HG03457 (cell line): ENCODE measurements around the gene DPF1.
"Not testable (repeated sequence)": the region's sequence is repeated elsewhere in the genome, so short reads cannot be mapped to it uniquely, and the experiment has no call there.

Experiments
- ATAC-seq: cut with Tn5 transposase; IDR thresholded peaks from one replicate; pipeline ENCODE4 v1.9.1; 2021; ENCODE audit warnings: moderate number of reproducible peaks; ENCODE audit not compliant: unreplicated experiment

DPF1 gene

GRCh38 chr19:38224014-38224862 is at the start of gene DPF1:
TSS of gene DPF1 (minus strand) at chr19:38224222. CDS start at chr19:38224142, 80 bp downstream.
- no peak for ATAC-seq

- ATAC-seq, result no peak
Observed at GRCh38 chr19:38273499-38273898, 49.5 kb upstream of the DPF1 start.

- no peak for ATAC-seq
Observed at GRCh38 chr19:38270587-38271167, 46.7 kb upstream of the DPF1 start.

GRCh38 chr19:38268539-38268938 is 44.5 kb upstream of the DPF1 start:
- no peak for ATAC-seq

DNA sequence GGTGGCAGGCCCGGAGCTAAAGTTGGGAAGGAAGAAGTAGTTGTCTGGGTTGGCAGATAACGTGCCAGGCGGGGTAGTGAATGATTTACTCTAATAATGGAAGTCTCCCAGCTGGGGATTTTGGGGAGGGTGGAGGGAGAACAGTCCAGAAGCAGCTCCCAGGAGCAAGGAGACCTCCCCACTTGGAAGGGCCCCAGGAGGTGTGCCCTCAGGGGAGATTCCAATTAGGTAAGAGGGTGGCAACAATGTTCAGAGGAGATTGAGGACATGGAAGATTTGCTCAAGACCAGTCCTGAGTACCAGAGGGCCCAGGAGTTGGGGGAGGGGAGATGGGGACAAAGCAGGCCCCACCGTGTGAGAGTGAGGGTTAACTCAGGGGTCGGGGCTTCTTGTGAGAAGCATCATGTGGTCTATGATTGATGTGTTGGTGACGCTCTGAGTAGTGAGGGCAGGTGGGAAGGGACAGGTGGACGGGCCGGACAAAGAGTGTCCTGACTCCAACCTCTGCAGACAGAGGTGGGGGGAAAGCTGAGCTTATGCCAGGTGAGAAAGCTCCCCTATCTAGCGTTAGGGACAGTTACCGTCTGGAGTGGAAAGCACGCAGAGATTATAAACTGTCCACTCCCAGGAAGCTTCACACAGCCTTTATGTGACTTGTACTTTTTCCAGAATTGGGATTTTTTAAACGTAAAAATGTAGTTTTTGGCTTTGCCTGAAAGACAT is 43.9 kb upstream of the DPF1 start:
- no peak for ATAC-seq

DNA sequence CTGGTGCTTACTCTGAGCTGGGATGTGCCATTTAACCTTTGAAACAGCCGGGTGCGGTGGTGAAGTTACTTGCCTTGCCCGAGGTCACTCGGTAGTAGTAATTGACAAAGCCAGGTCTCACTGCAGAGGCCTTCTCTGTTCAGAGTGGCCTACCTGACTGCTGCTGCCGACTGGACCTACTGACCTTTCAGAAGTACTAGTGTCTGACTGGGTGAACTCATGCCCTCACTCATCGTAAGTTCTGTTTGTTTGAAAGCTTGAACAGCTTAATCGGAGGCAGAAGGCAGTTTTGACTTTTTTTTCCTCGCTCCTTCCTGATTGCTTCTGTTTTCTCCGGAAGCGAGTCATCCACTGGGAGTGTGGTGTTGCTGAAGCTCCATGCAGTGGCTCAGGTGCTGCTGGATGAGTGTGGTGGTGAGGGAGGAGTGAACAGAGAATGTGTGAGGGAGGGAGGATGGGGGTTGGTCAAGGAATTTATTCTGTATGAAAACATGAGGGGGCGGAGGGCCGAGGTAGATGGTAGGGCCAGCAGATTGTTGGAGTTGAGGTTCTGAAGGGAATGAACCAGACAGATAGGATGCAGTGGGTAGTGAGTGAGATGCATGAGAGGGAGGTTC is 43.1 kb upstream of the DPF1 start:
- ATAC-seq, result no peak

- no peak for ATAC-seq
Observed at GRCh38 chr19:38265921-38266429, 42.0 kb upstream of the DPF1 start.

- no peak for ATAC-seq
Observed at GRCh38 chr19:38265213-38265861, 41.3 kb upstream of the DPF1 start.

- no peak for ATAC-seq
Observed at GRCh38 chr19:38264486-38265212, 40.6 kb upstream of the DPF1 start, which contains the start of gene SPINT2. TSS of gene SPINT2 (plus strand) at chr19:38264573. CDS start at chr19:38264893, 320 bp downstream.

DNA sequence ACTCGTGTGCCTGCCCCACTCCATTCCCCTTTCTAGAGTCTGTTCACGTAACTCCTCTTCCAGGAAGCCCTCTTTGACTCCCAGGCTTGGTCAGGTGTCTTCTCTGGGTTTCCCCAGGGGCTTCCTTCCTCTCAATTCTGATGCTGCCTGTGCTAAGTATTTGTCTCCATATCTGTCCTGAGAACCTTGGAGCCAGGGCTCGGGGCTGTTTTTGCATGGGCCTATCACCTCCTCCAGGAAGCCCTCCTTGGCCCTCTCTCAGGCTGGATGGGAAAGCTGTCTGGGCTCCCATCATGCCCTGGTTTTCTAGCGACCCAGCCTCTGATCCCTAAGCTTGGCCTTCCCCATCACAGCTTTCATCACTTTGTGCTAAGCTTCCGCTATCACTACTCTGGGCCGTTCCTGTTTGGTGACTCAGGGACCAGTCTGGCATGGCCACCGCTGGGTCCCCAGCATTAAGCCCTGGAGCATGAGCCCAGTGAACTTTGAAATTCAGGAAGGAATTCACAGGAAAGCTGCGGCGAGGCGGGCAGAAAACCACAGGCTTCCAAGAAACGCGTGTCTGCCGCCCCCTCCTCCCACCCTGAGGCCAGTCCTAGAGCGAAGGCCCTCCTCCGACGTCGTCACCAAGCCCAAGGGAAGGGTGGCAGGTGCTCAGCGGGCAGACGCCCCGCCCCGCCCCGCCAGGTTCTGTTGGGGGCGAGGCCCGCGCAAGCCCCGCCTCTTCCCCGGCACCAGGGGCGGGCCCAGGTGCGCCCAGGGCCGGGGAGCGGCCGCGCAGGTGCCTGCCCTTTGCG is 39.9 kb upstream of the DPF1 start:
- no peak for ATAC-seq

- ATAC-seq, result no peak
Observed at GRCh38 chr19:38262585-38263268, 38.7 kb upstream of the DPF1 start.

- ATAC-seq, result not testable (repeated sequence)
Observed at GRCh38 chr19:38261942-38262341, 37.9 kb upstream of the DPF1 start.

DNA sequence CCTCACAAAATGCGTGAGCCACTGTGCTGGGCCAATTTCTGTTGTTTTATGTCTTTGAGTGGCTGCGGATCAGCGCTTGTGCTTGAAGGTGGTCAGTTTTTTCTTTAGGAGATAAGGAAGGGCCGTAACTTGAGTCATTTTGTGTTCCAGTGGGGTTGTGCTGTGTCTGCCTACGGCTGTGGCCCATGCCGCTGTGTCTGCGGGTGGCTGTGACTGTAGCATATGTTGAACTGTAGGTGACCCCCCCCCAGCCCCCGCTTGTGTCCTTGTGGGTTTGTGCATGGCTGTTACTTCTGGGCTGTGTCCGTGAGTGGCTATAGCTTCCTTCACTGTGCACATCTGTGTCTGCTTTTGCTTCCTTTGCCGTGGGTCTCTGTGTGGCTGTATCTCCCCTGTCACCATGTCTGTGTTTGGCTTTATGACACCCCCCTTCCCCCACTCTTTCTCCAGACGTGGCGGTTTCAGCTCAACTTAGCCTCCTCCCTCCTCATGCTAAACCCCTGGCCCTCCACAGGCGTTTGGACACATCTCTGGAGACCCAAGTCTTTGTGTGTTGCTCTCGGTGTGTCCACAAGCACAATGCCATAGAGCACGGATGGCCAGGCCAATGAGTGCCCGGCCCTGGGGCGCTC is 31.5 kb upstream of the DPF1 start:
- ATAC-seq, result no peak

DNA sequence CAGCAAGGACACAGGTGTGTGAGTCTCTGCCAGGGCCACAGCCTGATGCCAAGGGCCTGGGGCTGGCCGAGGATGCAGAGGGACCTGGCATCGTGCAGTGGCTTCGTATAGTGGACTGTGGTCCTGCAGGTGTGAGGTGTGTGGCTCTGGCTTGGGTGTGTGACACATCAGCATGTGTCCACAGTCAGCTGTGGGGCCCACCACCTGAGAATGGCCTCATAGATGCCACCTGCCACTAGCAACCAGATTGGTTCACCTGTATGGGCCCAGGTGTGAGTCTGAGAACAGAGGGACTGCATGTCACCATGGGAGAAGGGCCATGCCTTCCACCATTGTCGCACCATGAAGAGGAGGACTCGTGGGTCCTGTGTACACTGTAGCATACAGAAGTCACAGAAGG is 29.8 kb upstream of the DPF1 start:
- ATAC-seq, result no peak

DNA sequence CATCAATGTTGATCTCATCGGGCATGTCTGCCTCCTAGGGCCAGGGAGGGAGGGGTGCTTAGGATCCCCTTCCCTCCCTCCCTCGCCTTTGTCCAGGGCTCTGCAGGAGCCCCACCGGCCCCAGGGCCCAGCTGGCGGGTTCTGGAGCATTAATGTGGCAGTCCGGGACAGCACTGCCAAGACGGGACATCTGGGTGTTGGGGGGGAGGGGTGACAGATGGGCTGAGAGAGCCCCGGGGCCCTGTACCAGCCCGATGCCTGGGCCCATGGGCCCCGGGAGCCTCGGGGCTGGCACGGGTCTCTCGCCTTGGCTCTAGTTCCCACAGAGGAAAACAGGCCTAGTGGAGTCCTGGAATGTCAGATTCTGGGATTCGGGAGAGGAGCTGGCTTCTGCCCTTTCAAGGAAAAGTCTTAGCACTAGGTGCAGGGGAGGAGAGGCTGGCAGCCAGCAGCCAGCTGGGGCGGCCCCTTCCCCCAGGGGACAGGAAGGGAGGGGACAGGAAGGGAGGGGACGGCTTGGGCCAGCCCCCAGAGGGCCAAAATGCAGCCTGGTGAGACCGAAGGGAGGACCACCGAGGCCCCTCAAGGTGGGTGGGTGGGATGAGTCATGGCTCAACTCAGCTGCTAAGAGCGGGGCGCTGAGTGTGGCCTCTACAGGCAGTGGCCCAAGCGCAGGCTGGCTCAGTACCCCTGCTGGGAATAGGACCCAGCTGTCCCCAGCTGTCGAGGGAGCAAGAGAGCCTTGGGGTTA is 29.1 kb upstream of the DPF1 start:
- ATAC-seq, result no peak

DNA sequence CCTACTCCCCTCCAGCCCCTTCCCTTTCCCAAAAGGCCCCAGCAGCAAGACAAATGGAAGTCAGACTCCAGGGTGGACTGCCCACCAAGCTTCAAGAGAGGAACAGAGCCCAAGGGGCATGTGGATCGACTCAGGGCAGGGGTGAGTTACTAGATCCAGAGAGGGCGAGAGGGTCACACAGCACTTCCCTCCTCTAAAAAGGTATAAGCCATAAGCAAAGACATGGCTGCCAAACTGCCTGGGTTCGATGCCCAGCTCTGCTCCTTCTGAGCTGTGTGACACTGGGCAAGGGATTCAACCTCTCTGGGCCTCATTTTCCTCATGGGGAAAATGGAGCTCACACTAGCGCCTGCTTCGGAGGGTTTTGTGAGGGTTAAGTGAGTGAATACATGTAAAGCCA is 28.4 kb upstream of the DPF1 start:
- ATAC-seq, result no peak

DNA sequence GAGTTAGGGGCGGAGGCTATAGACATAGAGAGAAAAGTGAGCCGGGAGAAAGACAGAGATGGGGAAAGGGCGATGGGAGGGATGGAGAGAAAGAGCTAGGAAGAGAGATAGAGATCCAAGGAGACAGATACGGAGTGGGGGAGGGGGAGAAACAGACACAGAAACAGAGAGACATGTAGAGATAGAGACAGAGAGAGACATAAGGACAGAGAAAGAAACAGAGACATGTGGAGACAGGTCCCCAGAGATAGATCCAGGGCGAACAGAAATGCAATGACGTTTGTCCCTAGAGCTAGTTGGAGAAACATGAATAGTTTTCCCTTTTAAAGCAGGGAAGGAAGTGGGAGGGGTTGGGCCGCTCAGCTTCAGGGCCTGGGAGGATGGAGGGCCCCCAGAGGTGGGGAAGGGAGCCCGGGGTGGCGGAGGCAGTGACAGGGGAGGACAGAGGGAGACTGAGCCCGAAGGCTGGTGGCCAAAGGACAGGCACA is 27.6 kb upstream of the DPF1 start:
- ATAC-seq, result no peak
